C4-2B (cell line): ENCODE measurements around the gene ZNF837.

Source experiments
- CTCF ChIP-seq: fragments of 450-650 bp; conservative IDR thresholded peaks from 2 replicates; pipeline ENCODE4 v1.5.1; 2017; ENCODE audit warnings: mild to moderate bottlenecking
- ZFX ChIP-seq: fragments of 450-650 bp; IDR thresholded peaks from 2 replicates; pipeline ENCODE4 v1.6.1; 2017

DNA sequence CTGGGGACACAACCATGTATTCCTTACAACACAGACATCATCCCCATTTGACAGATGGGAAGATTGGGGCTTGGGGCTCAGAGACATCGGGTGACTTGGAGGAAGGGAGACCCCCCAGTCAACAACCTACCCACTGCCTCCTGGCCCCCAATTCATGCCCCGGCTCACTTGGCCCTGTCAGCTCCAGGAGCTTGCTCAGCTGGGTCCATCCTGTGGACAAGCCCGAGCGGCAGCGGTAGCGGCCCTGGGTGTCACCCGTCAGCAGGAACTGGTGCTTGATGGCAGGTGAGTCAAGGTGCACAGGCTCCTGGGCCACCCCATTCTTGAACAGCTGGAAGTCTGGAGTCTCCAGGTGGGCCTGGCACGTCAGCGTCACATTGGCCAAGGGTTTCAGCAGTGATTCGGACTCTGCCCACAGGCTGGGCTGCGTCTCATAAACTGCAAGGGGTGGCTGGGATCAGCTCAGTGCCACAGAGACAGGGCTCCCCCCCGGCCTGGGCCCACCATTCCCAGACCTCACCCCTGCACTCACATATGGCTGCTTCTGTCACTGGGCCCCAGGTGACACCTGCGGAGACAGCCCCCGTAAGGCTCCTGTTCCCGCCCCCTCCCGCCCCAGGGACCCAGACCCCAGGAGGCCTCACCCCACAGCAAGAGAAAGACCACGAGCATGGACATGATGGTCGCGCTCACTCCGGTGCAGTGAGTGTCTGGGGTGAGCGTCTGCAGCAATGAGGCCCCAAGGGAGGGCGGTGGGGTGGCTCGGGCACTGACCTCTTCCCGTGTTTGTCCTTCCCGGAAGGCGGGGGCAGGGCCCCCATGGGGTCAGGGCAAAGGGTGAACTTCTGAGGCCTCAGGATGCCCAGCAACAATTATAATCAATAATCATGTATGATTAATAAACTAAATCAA, 27.8 kb downstream of the ZNF837 start, which contains the start of gene A1BG:
- TF ChIP-seq CTCF (no peak), ZFX (no peak)
